HT1080 (cell line): ENCODE results near the gene NUDCD3. TPM values are rescaled to one million over a fixed set of nuclear protein-coding genes. Genes with fewer than 3 reads are reported as not detected.
A peak's percentile ranks its signal among the peaks of the same experiment; 100 is the strongest.

Source experiments
- DNase-seq: peaks from one replicate; pipeline ENCODE4 v3.0.0-alpha.2; 2015; ENCODE audit warnings: low read depth
- total RNA-seq: library from RNA; depleted of rRNA; stranded (reverse); fragments of >200 nt; shearing (Covaris generic); gene quantifications from 2 replicates; pipeline ENCODE4 v1.2.3, GENCODE V29; 2014

NUDCD3 gene
- total RNA-seq, 1 experiment from 2014 or later, result 72.3 TPM

DNA sequence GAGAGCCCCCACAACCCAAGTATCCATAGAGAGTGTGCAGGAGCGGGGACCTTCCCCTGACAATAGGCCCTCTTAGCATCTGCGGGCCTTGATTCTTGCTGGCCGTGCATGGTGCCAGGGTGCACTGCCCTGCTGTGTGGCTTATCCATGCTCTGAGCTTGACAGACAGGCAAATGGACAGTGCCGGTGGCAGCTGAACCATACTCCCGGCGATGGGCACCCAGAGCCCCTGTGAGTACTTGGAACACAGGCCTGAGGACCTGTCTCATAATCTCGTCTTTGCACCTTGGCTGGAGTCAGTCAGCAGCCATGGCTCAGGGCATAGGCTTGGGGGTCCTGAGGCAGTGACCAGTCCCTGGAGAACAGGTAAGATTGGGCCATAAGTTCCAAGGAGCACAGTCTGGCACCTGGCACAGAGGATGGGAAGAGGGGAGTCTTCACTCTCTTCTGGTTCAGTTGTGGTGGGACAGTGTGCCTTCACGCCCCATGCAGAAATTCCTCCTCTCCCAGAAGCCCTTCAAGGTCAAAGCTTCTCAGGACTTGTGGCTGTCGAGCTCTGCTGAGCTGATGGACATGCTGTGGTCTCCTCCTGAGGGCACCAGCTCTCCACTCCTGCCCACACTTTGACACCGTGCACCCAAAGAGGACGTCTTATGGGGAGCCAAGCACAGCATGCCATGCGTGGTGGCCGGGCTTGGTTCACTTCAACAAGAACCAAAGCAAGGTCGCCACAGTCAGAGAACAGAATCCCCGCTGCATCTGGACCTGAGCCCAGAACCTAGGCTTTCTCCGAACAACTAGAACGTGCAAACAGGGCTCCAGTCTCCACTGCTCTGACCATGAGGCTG lies 105.6 kb downstream of the NUDCD3 start:
- DNase-seq, result no peak

DNA sequence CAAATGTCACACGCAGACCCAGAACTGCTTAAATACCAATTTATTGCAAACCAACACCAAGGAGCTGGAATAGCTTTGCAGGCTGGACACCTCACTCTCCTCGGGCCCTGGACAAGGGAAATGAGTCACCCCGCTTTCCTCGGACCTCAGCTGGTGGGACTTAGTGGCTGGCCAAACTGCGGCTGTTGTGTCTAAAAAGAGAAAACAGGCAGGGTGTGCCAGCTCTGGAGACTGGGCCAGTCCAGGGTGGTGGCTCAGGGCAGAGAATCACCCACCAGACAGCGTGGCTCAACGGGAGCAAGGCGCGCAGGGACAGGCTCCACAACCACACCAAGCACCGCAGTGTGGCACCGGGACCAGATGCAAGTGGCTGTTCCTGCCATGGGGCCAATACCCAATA lies 106.9 kb downstream of the NUDCD3 start:
- peak; percentile 87 for DNase-seq

GRCh38 chr7:44382459-44383265 lies 107.8 kb downstream of the NUDCD3 start:
- DNase-seq, result no peak

DNA sequence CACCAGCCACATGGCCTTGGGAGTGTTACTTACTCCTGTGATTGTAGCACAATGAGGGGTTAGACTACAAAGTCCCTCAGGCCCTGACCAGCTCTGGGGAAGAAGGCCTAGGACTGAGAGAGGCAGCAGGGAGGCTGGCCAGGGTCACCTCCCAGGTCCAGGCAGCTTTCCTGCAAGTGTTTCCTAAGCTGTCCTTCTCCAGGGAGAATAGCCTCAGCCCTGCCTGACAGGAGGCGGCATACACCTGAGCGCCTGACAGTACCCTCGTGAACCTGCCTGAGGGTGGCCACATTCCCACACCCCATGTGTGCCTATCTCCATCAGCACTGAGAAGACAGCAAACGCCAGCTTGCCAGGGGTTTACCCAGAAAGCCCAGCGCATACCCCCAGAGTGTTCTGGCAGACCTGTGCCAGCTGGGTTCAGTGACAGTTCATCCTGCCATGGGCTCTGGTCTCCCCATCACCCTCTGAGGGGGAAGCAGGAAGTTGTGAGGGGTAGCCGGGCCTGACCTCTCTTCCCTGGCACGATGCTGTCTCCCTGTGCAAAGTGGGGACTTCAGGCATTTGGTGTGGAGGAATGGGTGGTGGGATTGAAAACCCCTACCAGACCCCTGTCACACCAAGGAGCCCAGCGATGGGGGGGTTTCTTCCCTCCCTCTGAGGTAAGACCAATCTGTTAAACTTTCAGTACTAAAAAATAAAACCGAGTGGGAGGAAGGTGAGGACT lies 108.8 kb downstream of the NUDCD3 start:
- DNase-seq, result no peak

DNA sequence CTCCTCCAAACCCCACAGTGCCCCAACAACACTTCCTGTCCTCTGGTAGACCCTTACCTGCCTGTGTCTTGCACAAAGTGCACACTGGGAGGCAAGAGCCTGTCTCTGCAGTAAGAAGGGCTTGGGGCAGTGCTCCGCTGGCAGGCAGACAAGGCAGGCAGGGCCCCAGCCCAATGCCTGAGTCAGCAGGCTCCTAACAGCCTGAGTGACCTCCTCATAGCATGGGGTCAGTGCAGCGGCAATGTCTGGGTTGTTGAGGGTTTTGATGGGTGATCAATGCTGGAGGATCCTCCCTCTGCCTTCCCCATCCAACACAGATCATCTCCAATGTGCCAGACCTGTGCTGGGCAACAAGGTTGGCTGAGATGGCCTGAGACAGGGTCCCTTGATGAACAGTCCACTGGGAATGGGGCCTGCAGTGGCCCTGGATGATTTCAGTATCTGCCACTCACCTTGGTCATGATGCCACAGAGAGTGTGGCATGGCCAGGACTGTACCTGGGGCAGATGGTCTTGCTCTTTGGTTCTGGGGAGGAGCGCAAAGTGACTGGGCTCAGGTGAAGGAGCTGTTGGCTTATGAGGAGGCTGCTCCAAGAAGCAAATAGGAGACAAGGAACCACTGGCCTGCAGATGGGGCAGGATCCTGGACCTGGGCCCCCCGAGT lies 109.5 kb downstream of the NUDCD3 start:
- no peak for DNase-seq

DNA sequence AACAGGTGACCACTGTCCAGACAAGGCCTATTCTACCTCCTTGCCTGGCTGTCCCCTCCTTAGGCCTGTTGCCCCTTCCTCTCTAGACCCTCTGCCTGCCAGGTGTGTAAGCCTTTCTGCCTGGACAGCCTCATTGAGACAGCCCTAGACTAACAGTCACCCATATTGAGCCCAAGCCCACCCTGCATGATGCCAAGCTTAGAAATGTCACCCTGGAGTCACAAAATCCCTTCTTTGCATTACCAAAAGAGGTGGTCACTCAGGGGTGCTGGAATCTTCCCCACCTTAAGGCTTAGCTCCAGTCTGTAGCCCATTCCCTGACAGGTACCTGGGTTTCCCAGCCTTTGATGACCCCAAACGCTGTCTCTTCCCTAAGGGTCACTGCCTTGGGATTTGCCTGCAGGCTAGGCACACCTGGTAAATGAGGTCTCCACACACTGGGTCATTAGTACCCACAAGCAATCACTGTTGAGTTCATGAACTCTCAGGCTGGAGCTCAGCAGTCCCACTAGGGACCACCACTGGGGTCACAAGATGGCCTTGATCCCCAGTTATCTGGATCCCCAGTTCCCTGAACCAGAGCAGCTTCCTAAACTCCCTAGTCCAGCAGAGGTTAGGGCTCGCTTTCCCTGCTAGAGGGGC lies 110.1 kb downstream of the NUDCD3 start:
- no peak for DNase-seq

DNA sequence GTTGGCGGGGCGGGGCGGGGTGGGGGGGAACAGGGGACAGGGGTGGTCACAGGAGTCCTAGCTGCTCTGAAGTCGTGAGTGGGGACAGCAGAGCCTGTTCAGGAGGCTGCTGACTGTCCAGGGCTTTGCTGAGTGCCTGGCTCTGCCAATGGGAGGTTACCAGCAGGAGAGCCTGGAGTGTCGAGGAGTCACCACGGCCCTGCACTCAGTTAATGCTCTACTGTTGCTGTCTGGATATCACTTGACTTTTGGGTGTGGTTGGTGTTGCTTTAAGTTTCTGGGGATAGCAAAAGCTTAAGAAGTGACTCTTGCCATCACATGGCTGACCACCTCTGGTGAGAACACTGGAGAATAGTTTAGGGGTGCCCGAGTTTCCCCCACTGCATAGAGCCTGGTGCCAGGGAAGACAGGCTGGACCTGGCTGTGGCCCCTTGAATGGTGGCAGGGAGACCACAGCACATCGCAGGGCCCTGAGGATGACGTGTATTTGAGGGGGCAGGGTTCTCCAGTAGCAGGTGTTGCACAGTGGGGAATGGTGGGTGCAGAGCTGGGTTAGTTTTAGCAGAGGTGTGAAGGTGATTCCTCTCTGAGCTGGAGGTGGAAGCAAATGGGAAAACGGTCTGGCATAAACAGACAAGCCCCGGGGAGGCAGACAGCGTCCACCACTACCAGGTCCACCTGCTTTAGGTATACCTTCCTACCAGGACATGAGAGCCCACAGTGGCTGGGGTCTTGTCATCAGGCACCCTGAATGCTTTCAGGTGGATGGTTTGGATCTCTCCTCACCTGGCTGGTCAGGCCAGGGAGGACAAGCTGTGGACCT lies 110.9 kb downstream of the NUDCD3 start:
- DNase-seq, result peak; percentile 59

DNA sequence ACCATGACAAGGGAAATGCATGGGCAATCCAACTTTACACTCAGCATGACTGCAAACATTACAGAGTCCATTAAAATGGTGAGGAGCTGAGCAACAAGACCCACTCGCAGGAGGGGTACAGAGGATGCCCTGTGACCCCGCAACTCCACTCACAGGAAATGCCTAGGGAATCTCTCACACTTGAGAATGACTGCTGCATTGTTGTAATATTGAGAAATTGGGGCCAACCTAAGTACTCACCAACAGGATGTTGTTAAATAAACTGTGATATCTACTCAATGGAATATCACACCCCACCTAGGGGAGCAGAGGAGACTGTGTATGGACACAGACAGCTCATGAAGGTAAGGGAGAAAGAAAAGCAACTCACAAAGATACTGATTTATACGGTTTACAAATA lies 111.7 kb downstream of the NUDCD3 start:
- DNase-seq, result peak; percentile 96

- no peak for DNase-seq
Observed at GRCh38 chr7:44377681-44378421, 112.6 kb downstream of the NUDCD3 start.

DNA sequence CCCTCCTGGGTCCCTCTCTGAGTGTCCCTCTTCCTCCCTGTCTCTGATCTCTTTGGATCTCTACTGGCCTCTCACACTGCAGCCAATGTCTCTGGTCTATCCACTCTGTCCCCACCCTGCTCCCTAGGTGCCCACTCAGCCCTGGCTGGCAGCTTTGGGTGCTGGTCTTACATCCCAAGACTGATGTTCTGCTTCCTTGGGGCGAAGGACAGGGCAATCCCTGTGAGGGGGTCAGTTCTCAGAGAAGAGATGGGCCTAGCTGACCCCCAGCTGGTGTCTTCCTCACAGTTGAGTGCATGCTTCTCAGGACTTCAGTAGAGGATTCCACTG lies 113.4 kb downstream of the NUDCD3 start:
- no peak for DNase-seq

DNA sequence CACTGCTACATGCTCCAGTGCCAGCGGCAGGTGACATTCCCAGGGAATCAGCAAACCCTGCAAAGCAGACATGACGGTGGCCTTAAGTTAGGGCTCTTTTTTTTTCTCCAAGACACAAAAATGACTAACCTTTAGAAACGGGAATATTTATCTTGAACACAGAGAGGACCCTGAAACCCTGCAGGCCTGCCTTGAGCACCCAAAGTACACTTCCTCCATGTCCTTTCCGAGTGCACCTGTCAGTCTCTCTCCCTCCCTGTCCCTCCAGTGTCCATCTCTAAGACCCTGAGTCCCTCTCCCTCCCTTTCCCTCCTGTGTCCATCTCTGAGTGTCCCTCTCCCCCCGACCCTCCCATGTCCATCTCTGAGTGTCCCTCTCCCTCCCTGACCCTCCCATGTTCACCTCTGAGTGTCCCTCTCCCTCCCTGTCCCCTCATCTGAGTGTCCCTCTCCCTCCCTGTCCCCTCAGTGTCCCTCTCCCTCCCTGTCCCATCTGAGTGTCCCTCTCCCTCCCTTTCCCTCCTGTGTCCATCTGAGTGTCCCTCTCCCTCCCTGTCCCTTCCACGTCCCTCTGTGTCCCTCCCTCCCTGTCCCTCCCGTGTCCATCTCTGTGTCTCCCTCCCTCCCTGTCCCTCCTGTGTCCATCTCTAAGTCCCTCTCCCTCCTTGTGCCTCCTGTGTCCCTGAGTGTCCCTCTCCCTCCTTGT lies 113.9 kb downstream of the NUDCD3 start:
- no peak for DNase-seq

DNA sequence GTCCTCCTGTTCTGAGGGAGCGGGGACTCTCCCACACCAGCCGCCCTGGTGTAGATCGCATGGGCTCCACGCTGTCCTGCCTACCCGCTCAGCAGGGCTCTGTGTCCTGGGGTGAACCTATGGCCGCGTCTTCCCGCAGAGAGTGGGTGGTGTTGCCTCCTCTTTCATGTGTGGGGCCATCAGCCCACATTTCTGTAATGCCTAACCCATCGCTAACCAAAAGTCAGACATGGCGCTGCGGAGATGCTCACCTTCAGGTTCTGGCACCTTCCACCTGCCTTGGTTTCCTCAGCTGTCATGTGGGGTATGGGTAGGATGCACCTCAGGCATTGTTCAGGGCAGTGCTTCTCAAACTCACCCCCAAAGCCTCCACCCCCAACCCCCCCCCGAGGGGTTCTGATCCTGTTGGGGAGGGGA lies 114.5 kb downstream of the NUDCD3 start:
- DNase-seq, result no peak

DNA sequence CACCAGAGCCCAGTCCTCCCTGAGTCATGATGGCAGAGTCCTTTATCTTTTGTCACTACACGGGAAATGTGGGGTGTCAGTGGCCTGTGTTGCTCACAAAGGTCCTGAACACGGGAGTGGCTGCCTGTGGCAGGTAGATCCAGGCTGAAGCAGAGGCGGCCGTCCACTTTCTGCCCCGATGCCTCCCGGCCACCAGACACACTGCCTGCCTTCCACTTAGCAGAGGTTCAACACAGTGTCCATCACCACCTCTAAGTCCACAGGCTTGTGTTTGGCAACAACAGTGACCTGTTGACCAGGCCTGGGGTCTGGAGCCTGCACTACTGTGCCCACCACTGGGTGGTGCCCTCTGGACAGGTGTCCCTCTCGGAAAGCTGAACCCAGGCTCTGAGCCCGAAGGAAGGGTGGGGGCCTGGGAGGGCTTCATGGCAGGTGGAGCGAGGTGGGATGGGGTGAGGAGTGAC lies 115.2 kb downstream of the NUDCD3 start:
- DNase-seq, result no peak

DNA sequence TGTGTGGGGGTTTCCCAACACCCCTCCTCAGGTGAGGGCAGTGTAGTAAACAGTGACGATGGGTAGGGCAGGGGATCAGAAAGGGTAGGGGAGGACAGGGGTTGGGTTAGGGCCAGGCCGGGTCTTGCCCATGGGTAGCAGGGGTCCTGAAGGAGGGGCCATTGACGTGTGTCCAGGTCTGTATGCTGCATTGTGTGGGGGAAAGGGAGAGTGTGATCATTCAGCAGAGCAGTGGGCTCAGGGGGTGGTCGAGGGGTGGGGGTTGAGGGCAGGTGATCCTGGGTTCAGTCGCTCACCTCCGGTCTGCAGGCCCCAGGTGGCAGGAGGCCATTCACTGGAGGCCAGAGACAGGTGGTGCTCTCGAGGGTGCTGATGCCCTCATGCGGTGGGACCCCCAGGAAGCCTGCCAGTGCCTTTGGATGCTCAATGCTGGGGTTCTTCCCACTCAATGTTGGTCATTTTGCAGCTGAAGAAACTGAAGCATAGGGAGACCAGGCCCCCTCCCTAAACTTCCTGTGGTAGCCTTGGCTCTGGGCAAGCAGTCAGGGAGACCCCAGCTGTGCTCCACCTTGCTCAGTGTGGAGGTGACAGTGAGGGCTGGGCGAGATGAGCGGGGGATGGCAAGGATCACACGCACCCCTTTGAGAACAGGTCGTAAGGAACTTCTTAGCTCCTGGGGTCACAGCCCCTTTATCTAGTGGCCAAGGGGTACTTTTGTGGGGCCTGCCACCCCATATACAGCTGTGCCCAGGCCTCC lies 116.3 kb downstream of the NUDCD3 start:
- no peak for DNase-seq

DNA sequence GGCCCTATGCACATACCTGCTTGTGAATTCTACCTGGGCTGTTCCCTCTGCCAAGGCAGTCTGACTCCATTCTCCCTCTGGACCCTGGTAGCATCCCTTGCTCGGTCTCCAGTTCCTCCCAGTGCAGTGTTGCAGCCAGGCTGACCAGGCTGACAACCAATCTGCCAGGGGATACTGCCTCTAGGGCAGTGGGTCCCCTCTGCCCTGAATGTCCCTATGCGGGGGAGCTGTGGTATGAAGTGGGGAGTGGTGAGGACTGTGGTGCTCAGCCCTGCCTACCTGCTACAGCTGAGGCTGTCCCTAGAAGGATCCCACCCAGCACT lies 117.1 kb downstream of the NUDCD3 start:
- no peak for DNase-seq

- no peak for DNase-seq
Observed at GRCh38 chr7:44372560-44373417, 117.7 kb downstream of the NUDCD3 start.

DNA sequence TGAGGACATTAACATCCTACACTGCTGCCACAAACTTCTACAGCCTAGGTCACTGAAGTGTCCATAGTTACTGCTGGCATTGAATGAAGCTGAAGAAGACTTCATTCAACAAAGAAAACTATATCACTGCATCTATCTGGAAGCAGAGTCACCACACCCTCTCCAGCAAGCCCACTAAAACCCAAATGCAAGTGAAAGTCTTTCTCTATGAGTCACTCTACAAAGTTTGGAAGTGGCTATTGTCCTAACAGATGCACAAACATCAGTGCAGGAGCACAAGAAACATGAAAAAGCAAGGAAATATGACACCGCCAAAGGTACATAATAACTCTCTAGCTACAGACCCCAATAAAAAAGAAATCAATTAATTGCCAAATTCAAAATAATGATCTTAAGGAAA lies 121.6 kb downstream of the NUDCD3 start:
- peak; percentile 66 for DNase-seq
